ENCODE measurements around the gene VAMP5. TPM values are rescaled to one million over a fixed set of nuclear protein-coding genes. Genes with fewer than 3 reads are reported as not detected.

VAMP5 gene
- total and polyA plus RNA-seq, 9 of the 15 experiments (the other 6 are each of a cell fraction or from before 2014, with no cell fraction given) = 0.54 to 1.9 (median 1.5) TPM; not detected in 2

DNA sequence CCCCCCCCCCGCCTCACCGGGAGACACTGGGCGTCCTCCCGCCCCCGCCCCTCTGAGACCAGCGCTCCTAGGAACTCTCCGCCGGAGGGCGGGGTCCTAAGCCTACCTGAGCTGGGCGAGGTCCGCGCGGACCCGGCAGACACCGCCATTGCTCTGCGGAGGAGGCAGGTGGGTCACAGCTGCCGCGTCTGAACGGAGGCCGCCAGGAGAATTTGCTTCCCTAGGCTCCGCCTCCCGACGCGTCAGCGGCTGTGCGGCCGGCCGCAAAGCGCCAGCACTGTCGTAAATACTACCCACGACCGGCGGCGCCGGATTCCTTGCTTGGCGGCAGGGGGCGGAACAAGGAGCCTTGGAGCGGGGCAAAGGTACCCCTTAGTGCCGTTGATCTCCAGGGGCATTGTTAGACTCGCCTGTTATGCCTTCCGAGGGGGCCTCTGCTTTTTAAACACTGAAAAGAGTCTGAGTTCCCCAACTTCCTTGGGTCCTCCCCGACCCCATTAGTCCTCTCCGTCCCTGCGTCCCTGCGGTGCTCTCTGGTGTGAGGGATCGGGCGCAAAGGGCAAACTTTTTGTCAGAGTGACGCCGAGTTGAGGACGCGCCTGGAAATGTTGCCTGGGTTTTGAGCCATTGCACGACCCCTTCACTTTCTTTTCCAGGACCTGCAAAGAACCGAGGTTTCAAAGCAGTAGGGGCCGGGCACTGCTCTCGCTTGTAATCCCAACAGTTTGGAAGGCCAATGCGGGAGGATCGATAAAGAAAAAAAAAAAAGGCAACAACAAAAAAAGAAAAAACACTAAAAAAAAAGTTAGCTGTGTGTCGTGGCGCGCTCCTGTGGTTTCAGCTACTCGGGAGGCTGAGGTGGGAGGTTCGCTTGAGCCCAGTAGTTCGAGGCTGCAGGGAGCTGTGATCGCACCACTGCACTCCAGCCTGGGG, 22.7 kb upstream of the VAMP5 start, which contains the start of gene GGCX (continued):
- TF ChIP-seq CBX1 (IDR thresholded peaks at IDR 0.05; ENCODE audit: low read depth) = peak; percentile 52
- TF ChIP-seq JUN (IDR thresholded peaks at IDR 0.05; ENCODE audit: borderline replicate concordance, low read depth, low read length) = 0 out of 2 replicates have a peak, but pooled peaks have one; percentile 6
- TF ChIP-seq JUN (CRISPR knock-in tag; IDR thresholded peaks at IDR 0.05; ENCODE audit: borderline replicate concordance) = no peak
- TF ChIP-seq ZNF146 (CRISPR knock-in tag; IDR thresholded peaks at IDR 0.05; ENCODE audit: unreplicated experiment) = no peak
- peak; percentile 0 for TF ChIP-seq PHF20 (IDR thresholded peaks at IDR 0.05; ENCODE audit: partially characterized antibody)
- 0 out of 2 replicates have a peak, but pooled peaks have one; percentile 39 for TF ChIP-seq SMARCA5 (IDR thresholded peaks at IDR 0.05)
- TF ChIP-seq MTA1 (IDR thresholded peaks at IDR 0.05; ENCODE audit: borderline replicate concordance) = peak; percentile 47; the same call in 1 of the 2 replicates
- peak in 1 of 2 experiments; percentile 32; a peak in 1 of 4 replicates for TF ChIP-seq MLLT1 (IDR thresholded peaks at IDR 0.05)
- peak; percentile 99 for TF ChIP-seq E4F1 (CRISPR knock-in tag; IDR thresholded peaks at IDR 0.05; ENCODE audit: borderline replicate concordance)
- TF ChIP-seq AFF1 (IDR thresholded peaks at IDR 0.05; ENCODE audit: low read depth in 1 of 2, partially characterized antibody in 2 of 2) = peak; percentile 41 to 57
- TF ChIP-seq E2F6 (IDR thresholded peaks at IDR 0.05; ENCODE audit: borderline replicate concordance in 1 of 2, extremely low read depth in 1 of 2, insufficient read depth in 1 of 2, insufficient read length in 1 of 2, low read depth in 1 of 2, low read length in 1 of 2, poor library complexity in 1 of 2, severe bottlenecking in 1 of 2) = peak; percentile 10 to 49
- peak; percentile 97 for TF ChIP-seq POLR2G (IDR thresholded peaks at IDR 0.05; ENCODE audit: low read depth, low read length)
- TF ChIP-seq FOXA3 (CRISPR knock-in tag; conservative IDR thresholded peaks at IDR 0.05 in 1 of 2, IDR thresholded peaks at IDR 0.05 in 1 of 2) = no peak
- TF ChIP-seq YBX1 (IDR thresholded peaks at IDR 0.05) = no peak
- peak; percentile 62 for TF ChIP-seq TAF9B (IDR thresholded peaks at IDR 0.05; ENCODE audit: partially characterized antibody)

Measured in K562 (cell line).